Nephron (organoid): ENCODE data around the gene HMGCS2.

ENCODE experiments used
- H3K27ac Mint-ChIP-seq, 3 experiments: 2 replicates each; pipeline ENCODE4 v1.8.0; 2020; ENCODE audit warnings: mixed read lengths in 3 of 3, mild to moderate bottlenecking in 2 of 3, moderate library complexity in 1 of 3
- H3K27me3 Mint-ChIP-seq: 2 replicates; pipeline ENCODE4 v1.8.0; 2021; ENCODE audit warnings: low read depth, mild to moderate bottlenecking, moderate library complexity, mixed read lengths
- H3K36me3 Mint-ChIP-seq: 2 replicates; pipeline ENCODE4 v1.8.0; 2020; ENCODE audit warnings: low read depth, mixed read lengths
- H3K4me1 Mint-ChIP-seq: 2 replicates; pipeline ENCODE4 v1.8.0; 2020; ENCODE audit warnings: mixed read lengths
- H3K4me3 Mint-ChIP-seq, 3 experiments: 2 replicates each; pipeline ENCODE4 v1.8.0; 2020; ENCODE audit warnings: mild to moderate bottlenecking in 3 of 3, mixed read lengths in 3 of 3, moderate library complexity in 2 of 3
- H3K9me3 Mint-ChIP-seq: 2 replicates; pipeline ENCODE4 v1.8.0; 2020; ENCODE audit warnings: mixed read lengths
- CTCF ChIP-seq, 3 experiments: fragments of 200-600 bp; sonication (generic); IDR thresholded peaks; one replicate each; pipeline ENCODE4 v1.5.0; 2021; ENCODE audit warnings: antibody characterized with exemption in 3 of 3; ENCODE audit not compliant: unreplicated experiment in 3 of 3

The HMGCS2 gene

GRCh38 chr1:119781434-119782210, 12.9 kb upstream of the HMGCS2 start:
- Mint-ChIP-seq H3K4me3 (no peak overlapping the region), H3K9me3 (no peaks in the 10 kb centered on the region), H3K27ac (peak overlapping the region; percentile 96 to 98 (median 98)), H3K4me1 (peaks cover 69% of the 10 kb centered on the region), H3K36me3 (no peaks in the 10 kb centered on the region), H3K27me3 (no peaks in the 10 kb centered on the region)
- no peak for TF ChIP-seq CTCF (IDR thresholded peaks at IDR 0.05; ENCODE audit: unreplicated experiment in 3 of 3)

- Mint-ChIP-seq H3K9me3 (no peaks in the 10 kb centered on the region), H3K36me3 (no peaks in the 10 kb centered on the region), H3K4me1 (peaks cover 64% of the 10 kb centered on the region), H3K27ac (peak overlapping the region; percentile 96 to 98 (median 98)), H3K27me3 (no peaks in the 10 kb centered on the region), H3K4me3 (peak overlapping the region in 2 of 3 experiments; percentile 24 to 54)
- TF ChIP-seq CTCF (IDR thresholded peaks at IDR 0.05; ENCODE audit: unreplicated experiment in 3 of 3): no peak
Measured at GRCh38 chr1:119779869-119780356, 11.2 kb upstream of the HMGCS2 start.

- Mint-ChIP-seq H3K4me1 (peaks cover 65% of the 10 kb centered on the region), H3K9me3 (no peaks in the 10 kb centered on the region), H3K27ac (peak overlapping the region; percentile 96 to 98 (median 98)), H3K36me3 (no peaks in the 10 kb centered on the region), H3K4me3 (peak overlapping the region; percentile 8 to 54 (median 24)), H3K27me3 (no peaks in the 10 kb centered on the region)
- TF ChIP-seq CTCF (IDR thresholded peaks at IDR 0.05; ENCODE audit: unreplicated experiment in 3 of 3): no peak
Measured at GRCh38 chr1:119778886-119779560, 10.3 kb upstream of the HMGCS2 start.

- peak overlapping the region; percentile 59 to 98 (median 60) for H3K27ac Mint-ChIP-seq
- no peaks in the 10 kb centered on the region for H3K36me3 Mint-ChIP-seq
- H3K4me1 Mint-ChIP-seq: peaks cover 65% of the 10 kb centered on the region
- no peak overlapping the region for H3K4me3 Mint-ChIP-seq
- no peaks in the 10 kb centered on the region for H3K27me3 Mint-ChIP-seq
- TF ChIP-seq CTCF (IDR thresholded peaks at IDR 0.05; ENCODE audit: unreplicated experiment in 3 of 3): no peak
- H3K9me3 Mint-ChIP-seq: no peaks in the 10 kb centered on the region
Measured at GRCh38 chr1:119778359-119778758, 9.7 kb upstream of the HMGCS2 start.

- peak overlapping the region; percentile 77 to 97 (median 92) for H3K27ac Mint-ChIP-seq
- H3K27me3 Mint-ChIP-seq: no peaks in the 10 kb centered on the region
- peak overlapping the region in 1 of 3 experiments; percentile 24 for H3K4me3 Mint-ChIP-seq
- no peak for TF ChIP-seq CTCF (IDR thresholded peaks at IDR 0.05; ENCODE audit: unreplicated experiment in 3 of 3)
- H3K9me3 Mint-ChIP-seq: no peaks in the 10 kb centered on the region
- no peaks in the 10 kb centered on the region for H3K36me3 Mint-ChIP-seq
- peaks cover 33% of the 10 kb centered on the region for H3K4me1 Mint-ChIP-seq
Measured at GRCh38 chr1:119774746-119775490, 6.2 kb upstream of the HMGCS2 start.
